NCI-H128 (cell line): ENCODE measurements around the gene ARHGAP45.

ENCODE experiments used
- DNase-seq: peaks from one replicate; lab custom pipeline; 2025; ENCODE audit not compliant: unreplicated experiment; lab: John Stamatoyannopoulos, UW

Gene ARHGAP45

GRCh38 chr19:1053176-1054101 is 13.5 kb upstream of the ARHGAP45 start:
- DNase-seq, result no peak

GRCh38 chr19:1054102-1055027 is 12.6 kb upstream of the ARHGAP45 start:
- no peak for DNase-seq

- DNase-seq, result no peak
Measured at GRCh38 chr19:1055028-1055425, 11.9 kb upstream of the ARHGAP45 start.

GRCh38 chr19:1055886-1056620 is 10.9 kb upstream of the ARHGAP45 start:
- no peak for DNase-seq

GRCh38 chr19:1057176-1057855 is 9.7 kb upstream of the ARHGAP45 start:
- DNase-seq, result no peak

- DNase-seq, result no peak
Measured at GRCh38 chr19:1058112-1058511, 8.9 kb upstream of the ARHGAP45 start.

- DNase-seq, result no peak
Measured at GRCh38 chr19:1060689-1061088, 6.3 kb upstream of the ARHGAP45 start.

- DNase-seq, result no peak
Measured at GRCh38 chr19:1061987-1062386, 5.0 kb upstream of the ARHGAP45 start.

- DNase-seq, result no peak
Measured at GRCh38 chr19:1062387-1063029, 4.5 kb upstream of the ARHGAP45 start.

GRCh38 chr19:1063030-1063908 is 3.7 kb upstream of the ARHGAP45 start:
- DNase-seq, result no peak

GRCh38 chr19:1063909-1064660 is 2.9 kb upstream of the ARHGAP45 start:
- DNase-seq, result no peak

GRCh38 chr19:1064661-1065605 is 2.0 kb upstream of the ARHGAP45 start:
- no peak for DNase-seq

GRCh38 chr19:1065606-1066109 is 1.3 kb upstream of the ARHGAP45 start:
- no peak for DNase-seq

- DNase-seq, result no peak
Measured at GRCh38 chr19:1066251-1066747, 668 bp upstream of the ARHGAP45 start.

GRCh38 chr19:1067341-1067957 is 482 bp downstream of the ARHGAP45 start:
- DNase-seq, result no peak
